PC-9 (cell line): Measurements from ENCODE around the gene EBP. TPM values are rescaled to one million over a fixed set of nuclear protein-coding genes. Genes with fewer than 3 reads are reported as not detected.

Experiments used
- BruUV-seq: library from RNA; stranded (reverse); fragments of 400-500 nt; replicated peaks from 2 replicates; lab custom pipeline; 2021; lab: Mats Ljungman, UMichigan
- CTCF ChIA-PET: fragments of 300-600 bp; sonication (Branson Sonifier 250); formaldehyde crosslinking; loops from one replicate; lab custom pipeline; 2022; ENCODE audit warnings: antibody characterized with exemption; lab: Charles Lee
- POLR2A ChIA-PET: fragments of 300-600 bp; sonication (Branson Sonifier 250); formaldehyde crosslinking; loops from one replicate; lab custom pipeline; 2022; ENCODE audit warnings: antibody characterized with exemption; ENCODE audit not compliant: unreplicated experiment; lab: Charles Lee
- DNase-seq, 2 experiments: peaks; one replicate each; pipeline versions ENCODE4 v3.0.0 to v3.0.0-alpha.2; 2015 to 2022; ENCODE audit warnings: mixed read lengths in 1 of 2
- H2AFZ ChIP-seq: fragments of 200-600 bp; sonication (generic); 2 replicates; pipeline ENCODE4 v1.8.1; 2017; ENCODE audit warnings: antibody characterized with exemption
- H3F3A ChIP-seq: fragments of 200-600 bp; sonication (generic); 2 replicates; pipeline ENCODE4 v1.8.1; 2017; ENCODE audit warnings: antibody characterized with exemption, mild to moderate bottlenecking, low read depth; ENCODE audit not compliant: insufficient read depth
- H3K27ac ChIP-seq: fragments of 200-600 bp; sonication (generic); 2 replicates; pipeline ENCODE4 v1.6.1; 2016; ENCODE audit warnings: mixed run types
- H3K27me3 ChIP-seq: fragments of 200-600 bp; sonication (generic); 2 replicates; pipeline ENCODE4 v1.6.1; 2016; ENCODE audit warnings: low read depth, mixed run types; ENCODE audit not compliant: insufficient read depth
- H3K36me3 ChIP-seq: fragments of 200-600 bp; sonication (generic); 2 replicates; pipeline ENCODE4 v1.6.1; 2016; ENCODE audit warnings: low read depth, mixed run types
- H3K4me1 ChIP-seq: fragments of 200-600 bp; sonication (generic); replicated peaks from 2 replicates; pipeline ENCODE4 v1.6.1; 2016; ENCODE audit warnings: mixed run types; ENCODE audit not compliant: insufficient read depth
- H3K4me2 ChIP-seq: fragments of 200-600 bp; sonication (generic); 2 replicates; pipeline ENCODE4 v1.6.1; 2017; ENCODE audit warnings: mixed run types
- H3K4me3 ChIP-seq: fragments of 200-600 bp; sonication (generic); 2 replicates; pipeline ENCODE4 v1.6.1; 2016; ENCODE audit warnings: mixed run types
- H3K79me2 ChIP-seq: fragments of 200-600 bp; sonication (generic); 2 replicates; pipeline ENCODE4 v1.6.1; 2017; ENCODE audit warnings: low read depth, mixed run types
- H3K9me2 ChIP-seq: fragments of 200-600 bp; sonication (generic); 2 replicates; pipeline ENCODE4 v1.8.1; 2017; ENCODE audit warnings: mild to moderate bottlenecking; ENCODE audit not compliant: insufficient read depth
- H3K9me3 ChIP-seq: fragments of 200-600 bp; sonication (generic); 2 replicates; pipeline ENCODE4 v1.8.1; 2016; ENCODE audit warnings: low read depth; ENCODE audit not compliant: insufficient read depth
- H4K20me1 ChIP-seq: fragments of 200-600 bp; sonication (generic); 2 replicates; pipeline ENCODE4 v1.8.1; 2017; ENCODE audit not compliant: insufficient read depth
- CTCF ChIP-seq: fragments of 200-600 bp; sonication (generic); conservative IDR thresholded peaks from 2 replicates; pipeline ENCODE4 v1.6.1; 2017; ENCODE audit warnings: mixed run types, antibody characterized with exemption, mild to moderate bottlenecking, moderate library complexity
- EZH2 ChIP-seq: fragments of 200-600 bp; sonication (generic); IDR thresholded peaks from 2 replicates; pipeline ENCODE4 v1.8.0; 2017; ENCODE audit warnings: antibody characterized with exemption, low read depth
- intact Hi-C: fragments of 100-400 bp; cut with micrococcal nuclease; formaldehyde crosslinking; loops from one replicate; pipeline ENCODE4 v1.10.0; 2022; ENCODE audit not compliant: unreplicated experiment
- total RNA-seq: library from RNA; stranded (reverse); gene quantifications from 2 replicates; pipeline ENCODE4 v1.2.3, GENCODE V29; 2021

Gene EBP
- total RNA-seq, 1 experiment from 2014 or later = 113 TPM

- no peak overlapping the region for H3K4me3 ChIP-seq
- POLR2A ChIA-PET = no interaction called here
- no peaks in the 10 kb centered on the region for H3K79me2 ChIP-seq
- no peak for TF ChIP-seq CTCF
- no peak for TF ChIP-seq EZH2
- H3K9me3 ChIP-seq = no peaks in the 10 kb centered on the region
- no peak overlapping the region for H3K4me2 ChIP-seq
- no peaks in the 10 kb centered on the region for H3K36me3 ChIP-seq
- DNase-seq = no peak
- CTCF ChIA-PET = no interaction called here
- H4K20me1 ChIP-seq = no peaks in the 10 kb centered on the region
- intact Hi-C loops = no loop called here
- no peaks in the 10 kb centered on the region for H3K27me3 ChIP-seq
- BruUV-seq = no TSS peak
- no peaks in the 10 kb centered on the region for H3K4me1 ChIP-seq
- no peaks in the 10 kb centered on the region for H3K9me2 ChIP-seq
- H3F3A ChIP-seq = no peaks in the 10 kb centered on the region
- no peak overlapping the region for H2AFZ ChIP-seq
- H3K27ac ChIP-seq = no peak overlapping the region
These were observed 7.9 kb upstream of the EBP start for GRCh38 chrX:48513670-48514069.

- Histone ChIP-seq H3K27me3 (no peaks in the 10 kb centered on the region), H3K4me3 (no peak overlapping the region), H3K4me2 (no peak overlapping the region), H3K36me3 (no peaks in the 10 kb centered on the region), H3K27ac (no peak overlapping the region), H3K9me2 (no peaks in the 10 kb centered on the region), H3K79me2 (no peaks in the 10 kb centered on the region), H4K20me1 (no peaks in the 10 kb centered on the region), H3F3A (no peaks in the 10 kb centered on the region), H2AFZ (no peak overlapping the region), H3K4me1 (no peaks in the 10 kb centered on the region), H3K9me3 (no peaks in the 10 kb centered on the region)
- intact Hi-C loops = no loop called here
- no peak for DNase-seq
- TF ChIP-seq CTCF (no peak), EZH2 (no peak)
- ChIA-PET POLR2A (no interaction called here), CTCF (no interaction called here)
- no TSS peak for BruUV-seq
These were observed 7.3 kb upstream of the EBP start for GRCh38 chrX:48514126-48514806.

- CTCF ChIA-PET = no interaction called here
- no peak for DNase-seq
- POLR2A ChIA-PET = no interaction called here
These were observed 6.6 kb upstream of the EBP start for GRCh38 chrX:48514868-48515460.

More at GRCh38 chrX:48514868-48515460, 6.6 kb upstream of the EBP start:
- H4K20me1 ChIP-seq = no peaks in the 10 kb centered on the region
- H3K27ac ChIP-seq = no peak overlapping the region
- no peaks in the 10 kb centered on the region for H3K79me2 ChIP-seq
- H3K4me1 ChIP-seq = no peaks in the 10 kb centered on the region
- H3K27me3 ChIP-seq = no peaks in the 10 kb centered on the region
- H2AFZ ChIP-seq = no peak overlapping the region
- TF ChIP-seq CTCF = no peak
- no peak for TF ChIP-seq EZH2
- no peak overlapping the region for H3K4me2 ChIP-seq
- H3K9me3 ChIP-seq = no peaks in the 10 kb centered on the region
- H3K36me3 ChIP-seq = no peaks in the 10 kb centered on the region
- no peaks in the 10 kb centered on the region for H3F3A ChIP-seq
- no peaks in the 10 kb centered on the region for H3K9me2 ChIP-seq
- intact Hi-C loops = no loop called here
- no TSS peak for BruUV-seq
- no peak overlapping the region for H3K4me3 ChIP-seq
